ENCODE results near the gene COL9A3.
"Not testable (repeated sequence)": the region's sequence is repeated elsewhere in the genome, so short reads cannot be mapped to it uniquely, and the experiment has no call there.

GRCh38 chr20:62848917-62849316 lies 32.1 kb downstream of the COL9A3 start:
- not testable (repeated sequence) for TF ChIP-seq CTCF, POLR2A (IDR thresholded peaks at IDR 0.05)
